ENCODE measurements around the gene ZNF438. TPM values are rescaled to one million over a fixed set of nuclear protein-coding genes. Genes with fewer than 3 reads are reported as not detected.

Gene ZNF438
- total RNA-seq, 2 donors from 2014 or later, result 2.6 to 3.0 TPM

- H3K4me1 ChIP-seq (ENCODE audit: control insufficient read depth, insufficient read depth, low read length), result peaks cover 9% of the 10 kb centered on the region
- no peak overlapping the region for H3K9ac ChIP-seq (ENCODE audit: extremely low read depth, low read length, poor library complexity, severe bottlenecking)
- no peak overlapping the region for H3K27ac Mint-ChIP-seq
- no peaks in the 10 kb centered on the region for H3K36me3 ChIP-seq (ENCODE audit: control insufficient read depth, insufficient read depth, low read length)
- peaks cover 57% of the 10 kb centered on the region for H3K27me3 Mint-ChIP-seq (ENCODE audit: insufficient read depth)
- H3K4me1 Mint-ChIP-seq, result peaks cover 13% of the 10 kb centered on the region
- DNase-seq, result no peak
- 76 to 86% methylated on average over 2 of the region's 2 CpGs for WGBS, 2 experiments (ENCODE audit: insufficient coverage in 1 of 2, insufficient read length in 1 of 2)
- H3K27ac ChIP-seq (ENCODE audit: low read depth, low read length), result no peak overlapping the region
- no peak overlapping the region for H3K4me3 Mint-ChIP-seq
- no peak overlapping the region for H3K4me3 ChIP-seq (ENCODE audit: low read length)
- H3K9me3 Mint-ChIP-seq, result no peaks in the 10 kb centered on the region
- TF ChIP-seq CTCF (conservative IDR thresholded peaks at IDR 0.05), result no peak
- H3K27me3 ChIP-seq (ENCODE audit: control insufficient read depth, insufficient read depth, low read length, poor library complexity, severe bottlenecking), result no peaks in the 10 kb centered on the region
- no peaks in the 10 kb centered on the region for H3K9me3 ChIP-seq (ENCODE audit: control insufficient read depth, low read length)
- H3K36me3 Mint-ChIP-seq (ENCODE audit: low read depth), result no peaks in the 10 kb centered on the region
Observed at GRCh38 chr10:30858499-30858898, 173.2 kb downstream of the ZNF438 start.

GRCh38 chr10:30857803-30858202, 173.9 kb downstream of the ZNF438 start:
- no peaks in the 10 kb centered on the region for H3K27me3 ChIP-seq (ENCODE audit: control insufficient read depth, insufficient read depth, low read length, poor library complexity, severe bottlenecking)
- no peak for DNase-seq
- no peak overlapping the region for H3K9ac ChIP-seq (ENCODE audit: extremely low read depth, low read length, poor library complexity, severe bottlenecking)
- Mint-ChIP-seq H3K36me3 (ENCODE audit: low read depth) (no peaks in the 10 kb centered on the region), H3K4me3 (no peak overlapping the region), H3K27me3 (ENCODE audit: insufficient read depth) (peaks cover 53% of the 10 kb centered on the region), H3K4me1 (peaks cover 13% of the 10 kb centered on the region), H3K9me3 (no peaks in the 10 kb centered on the region), H3K27ac (no peak overlapping the region)
- H3K27ac ChIP-seq (ENCODE audit: low read depth, low read length), result no peak overlapping the region
- WGBS, 2 experiments (ENCODE audit: insufficient coverage in 1 of 2, insufficient read length in 1 of 2), result 78 to 90% methylated on average over 2 to 3 of the region's 3 CpGs
- no peaks in the 10 kb centered on the region for H3K36me3 ChIP-seq (ENCODE audit: control insufficient read depth, insufficient read depth, low read length)
- H3K9me3 ChIP-seq (ENCODE audit: control insufficient read depth, low read length), result no peaks in the 10 kb centered on the region
- H3K4me1 ChIP-seq (ENCODE audit: control insufficient read depth, insufficient read depth, low read length), result peaks cover 9% of the 10 kb centered on the region
- no peak for TF ChIP-seq CTCF (conservative IDR thresholded peaks at IDR 0.05)
- no peak overlapping the region for H3K4me3 ChIP-seq (ENCODE audit: low read length)

DNA sequence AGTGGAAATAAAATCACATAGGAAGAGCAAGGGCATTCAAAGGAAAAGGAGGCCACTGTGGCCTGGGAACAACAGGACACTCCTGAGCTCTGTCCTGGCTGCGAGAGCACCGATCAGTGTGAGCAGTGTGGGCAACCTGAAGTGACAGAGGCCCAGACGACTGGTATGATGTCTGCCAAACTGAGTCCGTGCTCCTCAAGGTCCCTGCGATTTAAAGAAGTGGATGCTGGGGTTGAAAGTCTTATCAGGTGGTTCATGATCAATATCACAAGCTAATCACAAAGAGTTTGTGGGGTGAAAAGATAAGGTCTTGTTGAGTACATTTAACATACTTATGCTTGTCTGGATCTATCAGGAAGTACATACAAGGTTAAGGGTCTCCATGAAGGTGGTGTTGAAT, 176.5 kb downstream of the ZNF438 start:
- Mint-ChIP-seq H3K9me3 (no peaks in the 10 kb centered on the region), H3K27ac (no peak overlapping the region), H3K4me3 (no peak overlapping the region), H3K27me3 (ENCODE audit: insufficient read depth) (peaks cover 55% of the 10 kb centered on the region), H3K4me1 (peaks cover 13% of the 10 kb centered on the region), H3K36me3 (ENCODE audit: low read depth) (no peaks in the 10 kb centered on the region)
- H3K27ac ChIP-seq (ENCODE audit: low read depth, low read length), result no peak overlapping the region
- no peaks in the 10 kb centered on the region for H3K9me3 ChIP-seq (ENCODE audit: control insufficient read depth, low read length)
- H3K27me3 ChIP-seq (ENCODE audit: control insufficient read depth, insufficient read depth, low read length, poor library complexity, severe bottlenecking), result peaks cover 7% of the 10 kb centered on the region
- H3K4me3 ChIP-seq (ENCODE audit: low read length), result no peak overlapping the region
- WGBS, 2 experiments (ENCODE audit: insufficient coverage in 1 of 2, insufficient read length in 1 of 2), result 89 to 94% methylated on average over 3 to 5 of the region's 5 CpGs
- no peaks in the 10 kb centered on the region for H3K36me3 ChIP-seq (ENCODE audit: control insufficient read depth, insufficient read depth, low read length)
- peaks cover 9% of the 10 kb centered on the region for H3K4me1 ChIP-seq (ENCODE audit: control insufficient read depth, insufficient read depth, low read length)
- no peak for DNase-seq
- H3K9ac ChIP-seq (ENCODE audit: extremely low read depth, low read length, poor library complexity, severe bottlenecking), result no peak overlapping the region
- TF ChIP-seq CTCF (conservative IDR thresholded peaks at IDR 0.05), result no peak
